GM21529 (cell line): ENCODE data around the gene MYH6.

Experiments used
- ATAC-seq: cut with Tn5 transposase; IDR thresholded peaks from one replicate; pipeline ENCODE4 v1.9.1; 2021; ENCODE audit not compliant: unreplicated experiment

MYH6 gene

DNA sequence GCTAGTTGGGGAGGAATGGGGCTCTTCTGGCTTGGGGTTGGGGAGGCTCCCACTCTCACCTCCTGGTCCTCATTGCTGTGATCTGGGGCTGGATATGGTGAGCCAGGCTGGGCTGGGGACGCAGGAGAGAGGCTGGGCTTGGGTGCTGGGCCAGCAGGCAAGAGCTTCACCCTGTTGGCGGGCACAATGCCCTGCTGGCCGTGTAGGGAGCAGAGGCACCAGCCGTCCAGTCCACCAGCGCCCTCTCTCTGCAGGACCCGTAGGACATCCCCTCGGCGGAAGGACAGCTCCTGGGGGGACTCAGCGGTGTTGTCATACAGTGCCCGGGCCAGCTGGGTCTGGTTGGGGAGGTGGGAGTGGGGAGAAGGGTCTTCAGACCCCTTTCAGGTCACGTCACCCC, 47.6 kb downstream of the MYH6 start:
- ATAC-seq = no peak

DNA sequence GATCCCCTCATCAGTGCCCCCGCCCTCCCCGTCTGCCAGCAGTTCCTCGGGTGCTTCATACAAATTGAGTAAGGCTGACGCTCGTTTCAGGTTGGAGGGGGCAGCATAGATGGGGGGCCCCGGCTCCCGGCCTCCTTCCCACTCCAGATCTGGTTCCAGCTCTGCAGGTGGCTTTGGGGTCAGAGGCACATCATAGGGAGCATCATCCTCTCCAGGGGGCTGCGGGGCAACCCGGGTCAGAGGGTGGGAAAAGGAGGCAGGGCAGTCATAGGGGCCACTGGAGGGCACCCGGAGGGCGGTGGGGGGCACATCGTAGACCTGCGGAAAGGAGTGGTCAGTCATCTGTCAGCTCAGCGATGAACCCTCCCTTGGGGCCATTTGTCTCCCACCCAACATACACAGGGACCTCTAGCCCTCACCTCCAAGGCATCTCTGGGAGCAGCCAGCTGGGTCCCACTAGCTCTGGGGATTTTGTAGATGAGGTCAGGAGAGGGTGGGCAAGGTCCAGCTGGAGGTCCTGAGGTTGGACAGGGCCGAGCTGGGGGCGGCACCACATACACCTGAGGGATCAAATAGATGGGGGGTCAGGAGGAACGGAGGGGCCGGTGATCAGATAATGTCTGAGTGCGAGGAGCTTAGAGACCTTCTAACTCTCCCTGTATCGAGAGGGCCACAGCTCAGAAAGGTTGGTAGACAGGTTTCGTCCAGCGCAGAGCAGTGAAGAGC, 48.2 kb downstream of the MYH6 start:
- ATAC-seq = no peak

DNA sequence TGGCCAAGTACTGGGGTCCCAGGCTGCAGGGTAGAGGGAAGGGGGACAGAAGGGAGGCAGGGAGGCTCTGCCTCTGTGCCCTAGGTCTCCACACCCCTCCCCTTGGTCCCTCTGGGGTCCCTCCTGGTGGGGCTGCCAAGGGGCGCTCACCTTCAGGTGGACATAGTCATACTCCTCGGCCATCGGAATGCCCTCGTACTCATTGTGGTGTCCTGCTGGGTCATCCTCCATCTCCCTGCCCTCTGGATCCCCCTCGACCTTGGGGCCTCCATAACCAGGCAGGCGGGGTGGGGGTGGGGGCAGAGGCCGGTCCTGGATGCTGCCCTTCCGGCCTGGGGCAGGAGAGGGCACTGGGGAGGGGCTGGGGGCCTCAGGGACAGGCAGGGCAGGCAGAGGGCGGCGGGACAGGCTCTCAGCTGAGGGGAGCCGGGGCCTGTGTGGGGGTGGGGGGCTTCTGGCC, 48.9 kb downstream of the MYH6 start:
- ATAC-seq = no peak

DNA sequence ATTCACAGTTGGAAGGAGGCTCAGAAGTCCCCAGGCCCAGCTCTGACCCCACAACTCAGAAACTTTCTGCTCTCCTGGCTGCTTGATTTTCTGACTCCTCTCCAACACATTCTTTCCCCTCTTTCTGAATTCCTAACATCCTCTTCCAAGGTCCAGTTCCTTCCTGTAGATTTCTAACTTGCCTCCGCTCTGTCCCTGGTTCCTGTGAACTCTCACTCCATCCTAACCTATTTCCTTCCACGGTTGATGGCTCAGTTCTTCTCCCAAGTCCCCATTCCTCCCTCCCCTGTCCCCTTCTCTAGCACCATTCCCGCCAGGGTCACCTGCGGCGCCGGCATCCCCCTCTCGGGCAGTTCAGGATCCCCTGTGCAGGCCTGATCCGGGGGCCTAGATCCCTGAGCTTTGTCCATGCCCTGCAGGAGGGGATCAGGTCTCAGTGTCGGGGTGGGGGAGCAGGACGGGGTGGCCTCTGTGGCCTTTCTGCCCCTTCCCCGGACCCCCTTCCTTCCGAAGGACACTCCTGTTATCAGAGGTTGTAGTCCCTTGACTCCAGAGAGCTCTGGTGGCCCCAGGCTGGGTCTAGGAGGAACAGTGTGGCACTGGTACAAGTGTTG, 49.4 kb downstream of the MYH6 start:
- ATAC-seq = no peak

DNA sequence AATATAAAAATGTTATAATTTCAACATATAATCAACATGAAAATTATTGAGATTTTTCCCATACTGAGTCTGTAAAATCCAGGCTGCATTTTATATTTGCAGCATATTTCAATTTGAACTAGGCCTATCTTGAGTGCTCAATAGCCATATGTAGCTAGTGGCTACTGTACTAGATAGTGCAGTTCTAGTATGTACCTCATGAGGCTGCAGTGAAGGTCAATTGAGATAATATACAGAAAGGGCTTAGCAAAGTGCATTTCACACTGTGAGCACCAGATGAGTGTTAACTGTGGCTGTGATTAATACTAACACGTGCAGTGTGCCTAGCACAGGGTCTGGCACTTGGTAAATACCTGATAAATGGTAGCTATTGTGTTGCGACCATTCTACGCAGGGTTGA, 50.0 kb downstream of the MYH6 start:
- ATAC-seq = no peak

DNA sequence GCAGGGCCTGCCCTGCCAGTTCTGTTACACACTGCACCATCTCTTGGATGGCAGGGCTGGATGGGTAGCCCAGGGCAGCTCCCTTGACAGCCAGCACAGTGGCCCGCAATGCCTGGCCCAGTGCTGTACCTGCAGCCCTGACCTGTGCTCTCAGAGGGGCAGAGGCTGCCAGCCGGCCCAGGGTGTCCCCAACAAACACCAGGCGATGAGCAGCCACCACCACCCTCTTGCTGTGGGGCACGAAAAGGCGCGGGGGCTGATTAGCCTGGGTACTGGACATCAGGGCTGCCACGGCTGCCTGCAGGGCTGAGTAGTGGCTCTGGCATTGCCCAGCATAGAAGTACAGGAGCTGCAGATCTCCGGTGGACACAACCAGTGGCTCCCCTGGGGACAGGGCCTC, 50.8 kb downstream of the MYH6 start:
- no peak for ATAC-seq

DNA sequence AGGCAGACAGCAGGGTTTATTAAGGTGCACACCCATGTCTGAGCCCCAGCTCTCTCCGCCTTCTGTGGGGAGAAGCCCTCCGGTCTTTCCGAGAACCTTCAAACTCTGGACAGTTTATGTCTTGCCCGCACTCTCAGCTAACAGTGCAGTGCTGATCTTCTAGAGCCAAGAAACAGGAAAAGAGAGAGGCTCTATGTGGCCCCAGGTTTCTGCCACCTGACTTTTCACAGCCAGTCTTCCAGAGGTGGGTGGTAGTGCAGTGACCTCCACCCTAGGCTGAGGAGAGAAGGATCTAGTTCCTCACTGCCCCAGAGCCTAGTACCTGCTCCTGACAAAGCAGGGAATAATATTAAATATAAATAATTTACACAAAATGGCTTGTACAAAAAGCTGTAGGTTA, 51.4 kb downstream of the MYH6 start:
- ATAC-seq = no peak

DNA sequence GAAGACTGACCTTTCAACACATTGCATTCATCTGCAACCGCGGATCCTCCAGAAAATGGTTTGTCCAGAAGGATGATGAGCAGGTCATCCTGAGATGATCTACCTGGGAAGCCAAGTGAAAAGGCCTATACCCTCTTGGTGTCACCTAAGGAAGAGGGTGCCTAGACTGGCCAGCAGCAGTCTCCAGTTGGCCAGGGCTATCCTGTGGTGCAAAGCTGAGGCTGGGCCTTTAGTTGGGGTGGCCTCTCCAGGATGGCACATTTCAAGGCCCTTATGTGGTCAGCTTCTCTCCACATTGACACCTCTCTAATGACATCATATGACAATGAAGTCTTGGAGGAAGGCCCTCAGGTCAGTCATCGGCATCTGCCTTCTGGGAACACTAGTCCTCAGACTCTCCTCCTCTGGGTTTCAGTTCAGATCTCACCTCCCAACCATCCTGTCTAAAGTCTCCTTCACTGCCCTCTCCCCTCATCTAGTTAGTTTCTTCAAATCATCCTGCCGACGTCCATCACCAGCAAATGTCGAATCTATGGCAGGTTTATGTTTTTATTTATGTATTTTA, 52.1 kb downstream of the MYH6 start:
- ATAC-seq = no peak

DNA sequence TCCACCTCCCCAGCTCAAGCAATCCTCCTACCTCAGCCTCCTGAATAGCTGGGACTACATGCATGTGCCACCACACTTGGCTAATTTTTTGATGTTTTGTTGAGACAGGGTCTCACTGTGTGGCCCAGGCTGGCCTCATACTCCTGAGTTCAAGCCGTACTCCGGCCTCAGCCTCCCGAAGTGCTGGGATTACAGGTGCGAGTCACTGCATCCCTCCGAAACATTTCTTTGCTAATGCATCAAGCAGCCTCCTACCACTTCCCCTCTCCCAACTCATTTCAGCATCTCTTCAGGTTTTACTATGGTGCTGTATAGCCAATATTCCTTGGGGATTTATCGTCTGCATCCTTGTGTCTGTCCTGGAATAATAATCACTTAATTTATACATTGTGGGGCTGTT, 53.1 kb downstream of the MYH6 start:
- ATAC-seq = no peak

DNA sequence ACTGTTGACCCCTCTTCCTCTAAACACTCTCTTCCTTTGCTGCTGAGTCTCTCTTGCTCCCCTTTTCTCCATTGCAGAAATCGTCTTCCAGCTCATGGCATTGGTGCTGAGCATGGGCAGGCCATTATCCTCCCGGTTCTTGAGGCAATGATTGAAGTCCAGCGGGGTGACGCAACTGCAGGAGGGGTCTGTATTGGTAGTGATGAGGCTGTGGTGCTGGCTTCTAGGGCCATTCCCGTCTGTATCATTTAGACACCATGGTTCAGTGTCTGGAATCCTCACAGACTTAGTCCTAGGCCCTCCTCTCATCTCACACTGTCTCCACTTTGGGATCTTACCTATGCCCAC, 54.7 kb downstream of the MYH6 start:
- ATAC-seq = no peak

DNA sequence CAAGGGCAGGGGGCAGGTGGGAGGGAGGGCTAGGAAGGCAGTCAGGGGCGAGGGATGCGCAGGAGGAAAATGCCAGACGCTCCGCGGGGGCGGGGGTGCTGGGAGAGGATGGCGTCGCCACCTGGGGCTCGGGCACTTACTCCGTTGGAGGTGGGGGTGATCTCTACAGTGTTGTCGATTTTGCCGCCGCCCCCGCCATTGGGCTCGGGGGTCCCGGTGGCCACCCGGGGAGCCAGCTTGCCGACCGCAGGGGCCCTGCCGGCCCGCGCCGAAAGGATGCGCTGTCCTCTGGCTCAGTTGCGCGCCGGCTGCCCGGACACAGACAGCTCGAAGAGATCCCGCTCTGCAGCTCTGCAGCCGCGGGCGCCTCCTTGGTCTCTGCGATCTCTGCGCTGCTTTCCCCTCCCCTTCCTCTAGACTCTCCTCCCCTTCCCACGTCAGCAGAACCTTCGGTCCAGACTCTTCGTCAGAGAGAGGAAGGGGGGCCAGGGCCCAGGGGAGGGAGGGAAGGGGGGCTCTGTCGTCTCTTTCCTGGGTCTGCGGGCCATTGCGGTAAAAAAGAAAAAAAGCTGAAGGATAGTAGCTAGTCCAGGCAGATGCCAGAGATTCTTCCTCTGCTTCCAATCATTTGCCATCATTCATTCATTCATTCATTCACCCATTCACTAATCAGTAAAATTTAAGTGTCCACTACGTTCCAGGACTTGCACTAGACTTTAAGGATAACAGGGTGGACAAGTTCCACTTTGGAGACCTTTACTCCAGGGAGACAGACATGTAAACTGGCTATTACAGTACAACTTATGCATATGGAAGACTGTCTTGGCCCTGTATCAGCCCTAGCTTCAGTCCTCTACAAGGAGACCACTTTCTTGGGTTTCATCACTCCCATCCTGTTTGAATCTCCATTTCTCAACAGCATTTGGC, 55.3 kb downstream of the MYH6 start, which contains the start of gene SLC22A17:
SLC22A17 (minus strand) TSS at position 382 of the 927 bp plus-strand sequence.
- no peak for ATAC-seq

DNA sequence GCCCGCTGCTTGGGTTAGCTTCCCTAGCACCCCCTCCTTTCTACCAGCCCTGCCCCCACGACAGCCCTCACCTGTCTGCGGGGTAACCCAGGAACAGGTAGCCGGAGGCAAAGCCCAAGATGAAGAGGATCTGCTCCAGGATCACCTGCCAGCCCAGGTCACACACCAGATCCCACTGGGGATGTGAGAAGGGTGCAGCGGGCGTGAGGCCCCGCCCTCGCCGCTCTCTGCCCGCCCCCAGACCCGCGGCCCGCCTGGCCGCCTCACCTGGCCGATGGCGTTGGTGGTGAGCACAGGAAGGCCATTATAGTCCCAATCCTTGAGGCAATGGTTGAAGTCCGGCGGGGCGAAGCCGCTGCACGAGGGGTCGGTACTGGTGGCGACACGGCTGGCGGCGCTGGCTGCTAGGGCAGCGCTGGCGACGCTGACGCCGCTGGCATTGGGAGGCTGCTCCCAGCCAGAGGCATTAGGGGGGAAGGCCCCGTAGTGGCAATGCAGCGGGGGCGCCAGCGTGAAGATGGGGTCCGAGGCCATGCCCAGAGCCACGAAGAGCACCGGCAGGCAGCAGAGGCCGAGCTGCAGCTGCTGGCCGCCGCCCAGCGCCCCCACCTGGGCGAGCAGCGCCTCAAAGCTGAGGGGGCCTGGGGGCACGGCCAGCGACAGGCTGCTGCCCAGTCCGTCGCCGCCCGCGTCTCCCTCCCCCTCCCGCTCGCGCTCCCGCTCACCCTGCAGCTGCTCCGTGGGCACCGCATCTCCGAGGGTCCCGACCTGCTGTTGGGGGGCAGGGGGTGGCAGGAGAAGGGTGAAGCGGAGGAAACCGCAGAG, 56.2 kb downstream of the MYH6 start:
- ATAC-seq = no peak

DNA sequence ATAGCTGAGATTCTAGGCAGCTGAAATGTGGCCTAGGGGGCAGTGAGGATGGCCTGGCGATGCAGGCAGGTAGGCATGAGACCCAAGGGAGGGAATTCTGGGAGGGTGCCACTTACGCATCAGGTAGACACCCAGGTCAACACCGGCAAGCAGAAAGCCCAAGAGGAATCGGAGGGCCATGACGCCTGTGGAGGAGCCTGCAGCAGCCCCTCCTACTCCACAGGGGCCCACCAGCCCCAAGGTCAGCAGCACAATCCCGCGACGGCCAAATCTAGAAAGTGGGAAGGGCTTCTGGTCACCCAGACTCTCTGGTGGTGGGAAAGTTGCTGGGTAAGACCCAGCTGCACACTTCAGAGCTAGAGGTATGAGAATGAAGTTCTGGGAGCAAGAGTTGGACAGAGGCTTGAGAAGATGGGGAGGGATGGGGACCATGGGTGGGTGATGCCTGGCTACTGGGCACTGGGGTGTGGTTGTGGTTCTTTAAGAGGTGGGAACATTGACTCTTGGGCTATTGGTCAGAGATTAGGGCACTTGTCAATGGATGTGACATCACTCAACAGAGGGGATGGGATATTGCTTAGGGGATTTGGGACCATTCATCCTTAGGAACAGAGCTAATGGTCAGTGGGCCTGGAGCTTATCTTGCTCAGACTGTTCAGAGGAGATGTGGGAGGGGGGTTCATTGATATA, 58.8 kb downstream of the MYH6 start:
- no peak for ATAC-seq

DNA sequence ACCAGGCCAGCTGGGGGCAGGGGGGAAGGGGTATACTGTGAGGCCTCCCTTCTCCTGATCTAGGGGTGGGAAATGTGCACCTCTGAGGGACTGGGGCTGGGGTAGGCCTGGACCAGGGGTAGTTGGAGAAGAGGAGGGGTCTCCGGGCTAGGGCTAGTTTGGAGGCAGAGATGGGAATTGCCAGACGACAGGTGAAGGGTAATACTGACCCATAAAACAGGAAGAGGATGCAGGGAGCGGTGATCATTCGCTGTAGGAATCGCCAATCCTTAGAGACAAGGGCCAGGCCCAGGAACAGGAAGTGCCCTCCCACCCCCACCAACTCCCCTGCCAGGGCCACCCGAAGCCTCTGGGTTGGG, 59.8 kb downstream of the MYH6 start:
- no peak for ATAC-seq

DNA sequence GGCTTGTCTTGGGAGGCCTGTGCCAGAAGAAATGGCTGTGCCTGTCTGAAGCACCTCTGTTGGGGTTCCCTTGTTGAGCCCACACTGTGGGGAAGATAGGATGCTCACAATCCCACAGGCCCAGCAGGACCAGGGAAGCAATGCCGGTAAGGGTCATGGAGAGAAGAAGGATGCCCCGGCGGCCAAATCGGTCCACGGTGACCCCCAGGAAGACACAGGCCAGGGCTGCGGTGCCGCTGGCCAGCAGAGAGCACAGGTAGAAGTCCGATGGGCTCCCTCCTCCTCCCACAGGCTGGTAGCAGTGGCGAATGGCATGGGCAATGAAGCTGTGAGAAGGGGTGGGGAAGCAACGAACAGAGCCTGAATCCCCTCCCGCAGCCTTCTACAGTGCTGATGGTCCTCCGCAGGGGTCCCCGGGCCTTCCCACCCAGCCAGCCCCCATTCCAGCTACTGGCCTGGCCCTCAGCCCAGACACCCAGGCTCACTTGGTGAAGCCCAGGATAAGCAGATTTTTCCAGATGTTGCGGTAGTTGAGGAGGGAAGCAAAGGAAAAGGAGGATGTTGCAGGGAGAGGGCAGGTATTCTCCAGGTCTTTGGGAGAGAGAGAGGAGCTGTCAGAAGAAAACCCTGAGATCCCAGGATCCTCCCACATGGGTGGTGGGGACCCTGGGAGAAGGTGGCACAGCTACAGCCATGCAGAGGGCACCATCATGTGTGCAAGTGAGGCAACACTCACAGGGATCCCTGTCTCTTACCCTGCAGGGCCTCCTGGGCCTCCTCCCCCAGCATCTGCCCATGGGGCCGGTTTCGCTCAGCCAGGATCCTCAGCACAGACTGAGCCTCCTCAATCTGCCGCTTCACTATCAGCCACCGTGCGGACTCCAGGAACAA, 60.4 kb downstream of the MYH6 start:
- no peak for ATAC-seq

DNA sequence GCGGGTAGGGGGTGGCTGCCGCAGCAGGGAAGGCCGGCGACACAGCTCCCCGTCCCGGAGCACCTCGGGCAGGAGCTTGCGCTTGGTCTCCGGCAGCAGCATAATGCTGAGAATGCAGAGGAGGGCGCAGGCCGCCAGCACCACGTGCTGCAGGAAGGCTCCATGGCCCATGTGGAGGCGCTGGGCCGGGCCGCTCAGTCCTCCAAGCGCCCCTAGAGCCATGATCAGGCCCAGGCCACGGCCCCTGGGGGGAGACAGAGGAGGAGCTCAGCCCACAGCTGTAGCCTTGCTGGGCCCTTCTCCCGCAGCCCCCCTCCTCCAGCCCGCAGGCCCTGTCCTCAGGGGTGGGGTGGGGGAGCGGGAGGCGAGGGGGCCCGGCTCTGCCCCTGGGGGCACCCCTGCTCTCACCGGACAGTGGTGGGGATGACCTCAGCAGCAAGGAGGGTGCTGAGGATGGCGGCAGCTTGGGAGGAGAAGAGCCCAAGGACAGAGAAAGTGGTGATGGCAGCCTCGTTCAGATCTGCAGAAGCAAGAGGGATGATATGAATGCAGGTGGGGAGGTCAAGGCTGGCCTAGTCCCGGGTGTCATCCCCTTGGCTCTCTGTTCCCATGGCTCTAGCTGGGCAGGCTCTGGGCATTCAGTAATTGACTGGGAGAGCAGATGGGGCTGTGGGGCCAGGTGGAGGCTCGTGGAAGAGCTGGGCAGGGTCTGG, 61.2 kb downstream of the MYH6 start:
- ATAC-seq = no peak

DNA sequence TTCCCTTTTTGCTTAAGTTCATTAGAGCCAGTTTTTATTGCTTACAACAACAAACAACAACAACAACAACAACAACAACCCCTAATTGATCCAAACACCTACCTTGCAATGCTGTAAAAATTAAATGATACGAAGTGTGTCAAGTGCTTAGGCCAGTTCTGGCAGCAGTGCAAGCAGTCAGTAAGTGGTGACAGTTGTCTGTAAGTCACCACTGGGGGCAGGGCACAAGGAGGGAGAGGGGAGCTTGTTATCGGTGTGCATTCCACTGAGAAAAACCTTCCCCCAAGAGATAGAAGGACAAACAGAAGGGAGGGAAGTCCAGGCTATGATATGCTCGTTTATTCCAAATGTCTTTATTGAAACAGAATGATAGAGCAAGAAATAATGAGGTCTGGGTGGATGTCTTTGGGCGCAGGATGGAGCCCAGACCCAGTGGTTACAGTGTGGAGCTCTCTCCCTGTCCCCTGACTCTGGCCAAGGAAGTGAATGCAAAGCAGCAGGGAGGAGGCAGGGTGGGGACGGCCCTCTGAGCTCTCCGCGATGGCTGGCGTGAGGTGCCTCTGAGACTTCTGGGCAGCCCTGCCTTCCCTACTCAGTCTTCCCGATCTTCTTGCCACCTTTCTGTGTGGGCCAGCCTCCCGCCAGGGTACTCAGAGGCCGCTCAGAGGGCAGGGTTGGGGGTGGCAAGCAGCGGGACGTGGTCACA, 61.9 kb downstream of the MYH6 start:
- no peak for ATAC-seq

DNA sequence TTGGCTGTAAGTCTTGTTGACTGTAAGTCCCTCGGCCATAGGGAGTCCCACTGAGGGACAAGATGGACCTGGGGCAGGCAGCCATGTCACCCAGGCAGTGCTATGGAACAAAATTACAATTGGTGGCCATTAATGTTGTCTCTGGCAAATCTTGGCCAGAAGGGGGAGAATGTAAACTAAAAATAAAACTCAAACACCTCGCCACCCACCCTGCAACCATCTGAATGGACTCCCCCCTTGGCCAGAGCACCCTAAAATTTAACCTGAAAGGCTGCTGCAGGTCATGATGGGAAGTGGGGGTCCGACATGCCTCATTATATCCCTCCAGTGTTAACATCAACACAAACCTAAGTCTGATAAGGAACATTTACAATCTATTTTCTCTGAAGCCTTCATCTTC, 63.6 kb downstream of the MYH6 start:
- ATAC-seq = no peak
